HEK293 (cell line): ENCODE measurements around the gene DDX54.

ENCODE experiments used
- CTCF ChIP-seq: fragments of 450-650 bp; formaldehyde crosslinking; IDR thresholded peaks from 2 replicates; pipeline ENCODE4 v1.5.1; 2016; ENCODE audit warnings: missing biosample characterization, missing genetic modification characterization
- HOXD13 ChIP-seq: sonication (generic); formaldehyde crosslinking; IDR thresholded peaks from 2 replicates; pipeline ENCODE4 v1.8.0; 2022; ENCODE audit warnings: missing genetic modification reagents, borderline replicate concordance
- KLF16 ChIP-seq: fragments of 450-650 bp; formaldehyde crosslinking; IDR thresholded peaks from 2 replicates; pipeline ENCODE4 v1.5.1; 2017; ENCODE audit warnings: missing biosample characterization, missing genetic modification characterization
- SP2 ChIP-seq: fragments of 450-650 bp; formaldehyde crosslinking; IDR thresholded peaks from 2 replicates; pipeline ENCODE4 v1.5.1; 2016; ENCODE audit warnings: missing biosample characterization, missing genetic modification characterization
- TCF7L2 ChIP-seq: IDR thresholded peaks from 2 replicates; pipeline ENCODE4 v1.6.1; 2011; ENCODE audit warnings: low read depth, mild to moderate bottlenecking, inconsistent platforms, low read length, moderate library complexity, borderline replicate concordance
- ZBTB11 ChIP-seq: fragments of 450-650 bp; formaldehyde crosslinking; conservative IDR thresholded peaks from 2 replicates; pipeline ENCODE4 v1.5.1; 2016; ENCODE audit warnings: low read depth, missing biosample characterization, missing genetic modification characterization
- ZNF133 ChIP-seq: fragments of 450-650 bp; formaldehyde crosslinking; IDR thresholded peaks from 2 replicates; pipeline ENCODE4 v1.5.1; 2016; ENCODE audit warnings: missing biosample characterization, missing genetic modification characterization
- ZNF558 ChIP-seq: fragments of 450-650 bp; formaldehyde crosslinking; IDR thresholded peaks from 2 replicates; pipeline ENCODE4 v1.5.1; 2016; ENCODE audit warnings: missing biosample characterization, missing genetic modification characterization
- ZNF704 ChIP-seq: fragments of 450-650 bp; formaldehyde crosslinking; IDR thresholded peaks from 2 replicates; pipeline ENCODE4 v1.5.1; 2016; ENCODE audit warnings: missing biosample characterization, missing genetic modification characterization
- TF ChIP-seq, protein P1 (sequence below): fragments of 450-650 bp; IDR thresholded peaks from 2 replicates; pipeline ENCODE4 v1.5.1; 2018; ENCODE audit warnings: missing biosample characterization, missing genetic modification characterization
- TF ChIP-seq, protein P2 (sequence below): fragments of 450-650 bp; formaldehyde crosslinking; IDR thresholded peaks from 2 replicates; pipeline ENCODE4 v1.5.1; 2016; ENCODE audit warnings: missing biosample characterization, missing genetic modification characterization

GRCh38 chr12:113214895-113215400, 29.7 kb upstream of the DDX54 start:
- TF ChIP-seq HOXD13 (CRISPR knock-in tag) (no peak), ZNF133 (tag by site-specific recombination) (no peak), ZBTB11 (no peak), KLF16 (no peak), ZNF558 (tag by site-specific recombination) (no peak), SP2 (tag by site-specific recombination) (no peak), CTCF (tag by site-specific recombination) (no peak), TCF7L2 (no peak), ZNF704 (tag by site-specific recombination) (no peak)
- TF ChIP-seq, protein P1, sequence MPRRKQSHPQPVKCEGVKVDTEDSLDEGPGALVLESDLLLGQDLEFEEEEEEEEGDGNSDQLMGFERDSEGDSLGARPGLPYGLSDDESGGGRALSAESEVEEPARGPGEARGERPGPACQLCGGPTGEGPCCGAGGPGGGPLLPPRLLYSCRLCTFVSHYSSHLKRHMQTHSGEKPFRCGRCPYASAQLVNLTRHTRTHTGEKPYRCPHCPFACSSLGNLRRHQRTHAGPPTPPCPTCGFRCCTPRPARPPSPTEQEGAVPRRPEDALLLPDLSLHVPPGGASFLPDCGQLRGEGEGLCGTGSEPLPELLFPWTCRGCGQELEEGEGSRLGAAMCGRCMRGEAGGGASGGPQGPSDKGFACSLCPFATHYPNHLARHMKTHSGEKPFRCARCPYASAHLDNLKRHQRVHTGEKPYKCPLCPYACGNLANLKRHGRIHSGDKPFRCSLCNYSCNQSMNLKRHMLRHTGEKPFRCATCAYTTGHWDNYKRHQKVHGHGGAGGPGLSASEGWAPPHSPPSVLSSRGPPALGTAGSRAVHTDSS (tag by site-specific recombination) = no peak
- TF ChIP-seq, protein P2, sequence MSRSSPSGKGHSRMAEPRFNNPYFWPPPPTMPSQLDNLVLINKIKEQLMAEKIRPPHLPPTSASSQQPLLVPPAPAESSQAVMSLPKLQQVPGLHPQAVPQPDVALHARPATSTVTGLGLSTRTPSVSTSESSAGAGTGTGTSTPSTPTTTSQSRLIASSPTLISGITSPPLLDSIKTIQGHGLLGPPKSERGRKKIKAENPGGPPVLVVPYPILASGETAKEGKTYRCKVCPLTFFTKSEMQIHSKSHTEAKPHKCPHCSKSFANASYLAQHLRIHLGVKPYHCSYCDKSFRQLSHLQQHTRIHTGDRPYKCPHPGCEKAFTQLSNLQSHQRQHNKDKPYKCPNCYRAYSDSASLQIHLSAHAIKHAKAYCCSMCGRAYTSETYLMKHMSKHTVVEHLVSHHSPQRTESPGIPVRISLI (tag by site-specific recombination) = no peak
